IMR-90 (cell line): ENCODE results near the gene TSPAN33. TPM values are rescaled to one million over a fixed set of nuclear protein-coding genes. Genes with fewer than 3 reads are reported as not detected.

Experiments used
- ATAC-seq: fragments of 200-7000 bp; cut with Tn5 transposase; 2 replicates; pipeline ENCODE4 v1.9.1; 2020; ENCODE audit warnings: low read depth, mild to moderate bottlenecking, moderate library complexity
- BruUV-seq: library from RNA; stranded (reverse); fragments of 400-500 nt; replicated peaks from 2 replicates; lab custom pipeline; 2021; lab: Mats Ljungman, UMichigan
- CTCF ChIA-PET: fragments of 300-600 bp; formaldehyde crosslinking; extraction: SDS; loops from one replicate; lab custom pipeline; 2021; ENCODE audit warnings: antibody characterized with exemption; lab: Yijun Ruan, JAX
- POLR2A ChIA-PET: fragments of 300-600 bp; sonication (Branson Sonifier 250); formaldehyde crosslinking; loops from one replicate; lab custom pipeline; 2022; ENCODE audit warnings: antibody characterized with exemption; ENCODE audit not compliant: unreplicated experiment; lab: Charles Lee
- DNase-seq: peaks from one replicate; pipeline ENCODE4 v3.0.0; 2013
- H2AFZ ChIP-seq: replicated peaks from 2 replicates; pipeline ENCODE3; 2013; ENCODE audit warnings: low read length, mild to moderate bottlenecking; ENCODE audit not compliant: poor library complexity
- H2AK5ac ChIP-seq: 2 replicates; pipeline ENCODE4 v1.6.1; 2013; ENCODE audit warnings: low read depth, low read length, inconsistent platforms
- H2AK9ac ChIP-seq: replicated peaks from 2 replicates; pipeline ENCODE3; 2013; ENCODE audit warnings: mild to moderate bottlenecking, low read depth, low read length, moderate library complexity; ENCODE audit not compliant: poor library complexity
- H2BK120ac ChIP-seq: 2 replicates; pipeline ENCODE4 v1.6.1; 2013; ENCODE audit warnings: low read depth, low read length, inconsistent platforms
- H2BK15ac ChIP-seq: 3 replicates; pipeline ENCODE4 v1.6.1; 2013; ENCODE audit warnings: low read depth, low read length, inconsistent platforms
- H2BK20ac ChIP-seq: 2 replicates; pipeline ENCODE4 v1.6.1; 2013; ENCODE audit warnings: low read depth, mild to moderate bottlenecking, inconsistent platforms, low read length, moderate library complexity
- H2BK5ac ChIP-seq: 2 replicates; pipeline ENCODE4 v1.6.1; 2013; ENCODE audit warnings: mild to moderate bottlenecking, low read depth, low read length, inconsistent platforms; ENCODE audit not compliant: poor library complexity, severe bottlenecking
- H3K14ac ChIP-seq: replicated peaks from 2 replicates; pipeline ENCODE4 v1.6.1; 2013; ENCODE audit warnings: low read depth, low read length, inconsistent platforms
- H3K18ac ChIP-seq: 2 replicates; pipeline ENCODE4 v1.6.1; 2013; ENCODE audit warnings: low read depth, low read length, control low read depth
- H3K23ac ChIP-seq: 2 replicates; pipeline ENCODE4 v1.6.1; 2013; ENCODE audit warnings: low read depth, low read length, inconsistent platforms
- H3K27ac ChIP-seq: 2 replicates; pipeline ENCODE4 v1.5.1; 2013; ENCODE audit warnings: mild to moderate bottlenecking, control low read depth, low read length; ENCODE audit not compliant: insufficient read depth
- H3K27me3 ChIP-seq: 2 replicates; pipeline ENCODE4 v1.6.1; 2013; ENCODE audit warnings: low read length; ENCODE audit not compliant: control insufficient read depth, insufficient read depth
- H3K36me3 ChIP-seq: 2 replicates; pipeline ENCODE4 v1.6.1; 2013; ENCODE audit warnings: low read length, mixed read lengths; ENCODE audit not compliant: control insufficient read depth, insufficient read depth
- H3K4ac ChIP-seq: 2 replicates; pipeline ENCODE4 v1.6.1; 2013; ENCODE audit warnings: low read depth, low read length, inconsistent platforms
- H3K4me1 ChIP-seq: 2 replicates; pipeline ENCODE4 v1.6.1; 2013; ENCODE audit warnings: low read length, mixed read lengths; ENCODE audit not compliant: control insufficient read depth, insufficient read depth
- H3K4me2 ChIP-seq: 2 replicates; pipeline ENCODE4 v1.6.1; 2013; ENCODE audit warnings: low read depth, mild to moderate bottlenecking, control low read depth, low read length, moderate library complexity
- H3K4me3 ChIP-seq: 2 replicates; pipeline ENCODE4 v1.5.1; 2013; ENCODE audit warnings: low read depth, mild to moderate bottlenecking, control low read depth, low read length, moderate library complexity; ENCODE audit not compliant: insufficient read depth
- H3K56ac ChIP-seq: 2 replicates; pipeline ENCODE4 v1.6.1; 2013; ENCODE audit warnings: low read length, inconsistent platforms; ENCODE audit not compliant: insufficient read depth; ENCODE audit errors: extremely low read depth
- H3K79me1 ChIP-seq, 2 experiments: 2 replicates each; pipeline ENCODE4 v1.6.1; 2013; ENCODE audit warnings: low read length in 2 of 2, inconsistent platforms in 1 of 2, low read depth in 1 of 2
- H3K9ac ChIP-seq: 2 replicates; pipeline ENCODE4 v1.6.1; 2013; ENCODE audit warnings: low read depth, low read length, control low read depth
- H3K9me1 ChIP-seq: 2 replicates; pipeline ENCODE4 v1.6.1; 2013; ENCODE audit warnings: low read length, inconsistent platforms; ENCODE audit not compliant: insufficient read depth
- H3K9me3 ChIP-seq: 2 replicates; pipeline ENCODE4 v1.6.1; 2013; ENCODE audit warnings: low read length; ENCODE audit not compliant: control insufficient read depth, insufficient read depth
- H4K20me1 ChIP-seq: 2 replicates; pipeline ENCODE4 v1.6.1; 2013; ENCODE audit warnings: low read length, inconsistent platforms; ENCODE audit not compliant: insufficient read depth
- H4K5ac ChIP-seq: 2 replicates; pipeline ENCODE4 v1.6.1; 2013; ENCODE audit warnings: mild to moderate bottlenecking, low read depth, low read length, control low read depth
- H4K8ac ChIP-seq, 2 experiments: 2 replicates each; pipeline ENCODE4 v1.6.1; 2013; ENCODE audit warnings: low read depth in 2 of 2, low read length in 2 of 2, control low read depth in 1 of 2, inconsistent platforms in 1 of 2
- H4K91ac ChIP-seq: 2 replicates; pipeline ENCODE4 v1.6.1; 2013; ENCODE audit warnings: low read depth, low read length, inconsistent platforms; ENCODE audit not compliant: insufficient read depth
- BHLHE40 ChIP-seq: fragments of 150-350 bp; IDR thresholded peaks from 2 replicates; pipeline ENCODE4 v1.6.1; 2016; ENCODE audit warnings: mild to moderate bottlenecking, low read depth, low read length
- CEBPB ChIP-seq: IDR thresholded peaks from 2 replicates; pipeline ENCODE4 v1.6.1; 2012; ENCODE audit warnings: low read depth, low read length, improper control_type of control experiment
- CHD1 ChIP-seq: IDR thresholded peaks from 2 replicates; pipeline ENCODE4 v1.6.1; 2012; ENCODE audit warnings: low read depth, low read length, improper control_type of control experiment
- CTCF ChIP-seq: conservative IDR thresholded peaks from 2 replicates; pipeline ENCODE4 v1.5.1; 2012; ENCODE audit warnings: mild to moderate bottlenecking, low read depth, low read length, improper control_type of control experiment
- ELK1 ChIP-seq: fragments of 150-350 bp; IDR thresholded peaks from 2 replicates; pipeline ENCODE4 v1.6.1; 2016; ENCODE audit warnings: low read depth, mild to moderate bottlenecking, low read length, moderate library complexity, borderline replicate concordance
- FOS ChIP-seq: fragments of 150-350 bp; IDR thresholded peaks from 2 replicates; pipeline ENCODE4 v1.6.1; 2016; ENCODE audit warnings: low read depth, low read length
- MAFK ChIP-seq: IDR thresholded peaks from 2 replicates; pipeline ENCODE4 v1.6.1; 2012; ENCODE audit warnings: low read depth, low read length, improper control_type of control experiment
- MAZ ChIP-seq: IDR thresholded peaks from 2 replicates; pipeline ENCODE4 v1.6.1; 2012; ENCODE audit warnings: low read depth, mild to moderate bottlenecking, low read length, improper control_type of control experiment, moderate library complexity, borderline replicate concordance
- MXI1 ChIP-seq: IDR thresholded peaks from 2 replicates; pipeline ENCODE4 v1.6.1; 2012; ENCODE audit warnings: low read depth, mild to moderate bottlenecking, low read length, moderate library complexity, borderline replicate concordance
- NFE2L2 ChIP-seq: fragments of 150-350 bp; IDR thresholded peaks from 2 replicates; pipeline ENCODE4 v1.6.1; 2016; ENCODE audit warnings: low read depth, mild to moderate bottlenecking, low read length
- POLR2A ChIP-seq: IDR thresholded peaks from 2 replicates; pipeline ENCODE4 v1.6.1; 2012; ENCODE audit warnings: mild to moderate bottlenecking, low read depth, low read length
- RAD21 ChIP-seq: IDR thresholded peaks from 2 replicates; pipeline ENCODE4 v1.6.1; 2012; ENCODE audit warnings: low read length, improper control_type of control experiment
- RCOR1 ChIP-seq: IDR thresholded peaks from 2 replicates; pipeline ENCODE4 v1.6.1; 2012; ENCODE audit warnings: mild to moderate bottlenecking, low read length, improper control_type of control experiment; ENCODE audit not compliant: insufficient replicate concordance
- RFX5 ChIP-seq: IDR thresholded peaks from 2 replicates; pipeline ENCODE4 v1.8.0; 2012; ENCODE audit warnings: low read depth, mild to moderate bottlenecking, low read length, moderate library complexity
- SMC3 ChIP-seq: fragments of 150-350 bp; IDR thresholded peaks from 2 replicates; pipeline ENCODE4 v1.6.1; 2016; ENCODE audit warnings: low read depth, mild to moderate bottlenecking, antibody characterized with exemption, low read length, moderate library complexity
- USF2 ChIP-seq: fragments of 150-350 bp; IDR thresholded peaks from 2 replicates; pipeline ENCODE4 v1.6.1; 2017; ENCODE audit warnings: mild to moderate bottlenecking, antibody characterized with exemption, low read length, low read depth
- WGBS, 2 experiments: methylation state at CpG; one replicate each; pipeline versions ENCODE4 v1.1.5 to v1.1.7; 2013; ENCODE audit warnings: missing lambda C conversion rate in 2 of 2; ENCODE audit not compliant: insufficient read length in 1 of 2; ENCODE audit errors: extremely low coverage in 2 of 2; 5-methylcytosine and 5-hydroxymethylcytosine counted together
- dilution Hi-C: fragments of 300-500 bp; cut with HindIII; formaldehyde crosslinking; loops from one replicate; pipeline ENCODE4 v1.14.3; 2018; ENCODE audit warnings: low sequenced_read_pairs; ENCODE audit not compliant: unreplicated experiment
- in situ Hi-C: fragments of 300-500 bp; cut with MboI; formaldehyde crosslinking; loops from 3 replicates; pipeline ENCODE4 v1.14.3; 2019; ENCODE audit warnings: low sequenced_read_pairs, inconsistent platforms, mixed read lengths
- intact Hi-C: fragments of 100-400 bp; cut with micrococcal nuclease; formaldehyde crosslinking; loops from 2 replicates; pipeline ENCODE4 v1.10.0; 2022
- polyA plus RNA-seq, 3 experiments: library from polyadenylated mRNA; depleted of rRNA; stranded (reverse); fragments of >200 nt; gene quantifications; 2 replicates each; pipeline ENCODE4 v1.2.3, GENCODE V29; 2012; ENCODE audit warnings: low replicate concordance in 1 of 3
- total RNA-seq: library from RNA; depleted of rRNA; stranded (reverse); fragments of >200 nt; gene quantifications from 2 replicates; pipeline ENCODE4 v1.2.3, GENCODE V29; 2012

The TSPAN33 gene
- total and polyA plus RNA-seq, 2 of the 4 experiments (the other 2 are of a cell fraction) = 0.17 to 0.36 TPM

- dilution Hi-C loops (no loop called here), intact Hi-C loops (no loop called here), in situ Hi-C loops (no loop called here)
- Histone ChIP-seq H3K56ac (no peak overlapping the region), H4K8ac (no peak overlapping the region), H2BK120ac (no peak overlapping the region), H3K9me1 (no peaks in the 10 kb centered on the region), H3K4me2 (no peak overlapping the region), H3K36me3 (no peaks in the 10 kb centered on the region), H3K23ac (no peak overlapping the region), H4K5ac (no peak overlapping the region), H2BK15ac (no peak overlapping the region), H3K79me1 (no peaks in the 10 kb centered on the region), H4K91ac (no peak overlapping the region), H3K4me3 (no peak overlapping the region), H3K27ac (no peak overlapping the region), H2AK9ac (no peak overlapping the region), H2BK20ac (no peak overlapping the region), H3K9ac (no peak overlapping the region), H3K4ac (no peak overlapping the region), H2AK5ac (no peak overlapping the region), H2BK5ac (no peak overlapping the region), H3K18ac (no peak overlapping the region), H3K14ac (no peak overlapping the region), H3K9me3 (peaks cover 4% of the 10 kb centered on the region; the same call in 1 of the 2 replicates), H4K20me1 (no peaks in the 10 kb centered on the region; the same call in 1 of the 2 replicates), H2AFZ (no peak overlapping the region), H3K4me1 (no peaks in the 10 kb centered on the region), H3K27me3 (peaks cover 53% of the 10 kb centered on the region)
- BruUV-seq = no TSS peak
- CTCF ChIA-PET = no interaction called here
- ATAC-seq (no peak), DNase-seq (no peak)
- TF ChIP-seq NFE2L2 (no peak), POLR2A (no peak), SMC3 (no peak), CTCF (no peak), MAFK (no peak), CHD1 (no peak), ELK1 (no peak), CEBPB (no peak), FOS (no peak), RAD21 (no peak), USF2 (no peak), MXI1 (no peak), MAZ (no peak), BHLHE40 (no peak), RCOR1 (no peak), RFX5 (no peak)
- WGBS, 2 experiments = no CpG with 5 or more reads among the region's 5 CpGs
- POLR2A ChIA-PET = no interaction called here
Measured at GRCh38 chr7:129161524-129162225, 17.2 kb downstream of the TSPAN33 start.
